ENCODE results near the gene ZNF600. TPM values are rescaled to one million over a fixed set of nuclear protein-coding genes. Genes with fewer than 3 reads are reported as not detected.
"Not testable (repeated sequence)": the region's sequence is repeated elsewhere in the genome, so short reads cannot be mapped to it uniquely, and the experiment has no call there.

ZNF600 gene
- total RNA-seq, 2 experiments from 2014 or later: 44.3 to 47.3 TPM

DNA sequence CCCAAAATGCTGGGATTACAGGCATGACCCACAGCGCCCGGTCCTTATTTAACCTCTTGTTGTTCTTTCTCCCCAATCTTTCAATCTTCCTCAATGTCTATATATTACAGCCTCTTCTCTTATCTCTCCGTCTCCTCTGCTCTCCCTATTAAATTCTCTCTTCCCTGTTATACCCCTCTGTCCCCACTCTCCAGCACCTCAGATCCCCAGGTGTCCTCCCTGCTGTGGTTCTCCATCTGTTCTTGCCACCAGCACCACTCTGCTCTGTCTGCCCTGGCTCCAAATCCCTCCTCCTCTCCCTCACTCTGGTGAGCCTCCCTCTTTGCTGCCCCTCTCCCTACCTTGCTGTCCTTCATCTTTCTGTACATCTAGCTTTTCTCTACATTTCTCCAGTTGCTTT lies 1.1 kb downstream of the ZNF600 start:
- H3K9me3 Mint-ChIP-seq: peaks cover 18% of the 10 kb centered on the region
- ATAC-seq (ENCODE audit: low read depth) (no peak), DNase-seq (no peak)
- peaks cover 45% of the 10 kb centered on the region for H3K36me3 Mint-ChIP-seq
- no peak overlapping the region for H3K27ac Mint-ChIP-seq
- peak overlapping the region; percentile 89 for H3K4me3 Mint-ChIP-seq
- H3K27me3 Mint-ChIP-seq: no peaks in the 10 kb centered on the region
- H3K4me1 Mint-ChIP-seq: peaks cover 22% of the 10 kb centered on the region
- POLR2A ChIA-PET: no interaction called here

DNA sequence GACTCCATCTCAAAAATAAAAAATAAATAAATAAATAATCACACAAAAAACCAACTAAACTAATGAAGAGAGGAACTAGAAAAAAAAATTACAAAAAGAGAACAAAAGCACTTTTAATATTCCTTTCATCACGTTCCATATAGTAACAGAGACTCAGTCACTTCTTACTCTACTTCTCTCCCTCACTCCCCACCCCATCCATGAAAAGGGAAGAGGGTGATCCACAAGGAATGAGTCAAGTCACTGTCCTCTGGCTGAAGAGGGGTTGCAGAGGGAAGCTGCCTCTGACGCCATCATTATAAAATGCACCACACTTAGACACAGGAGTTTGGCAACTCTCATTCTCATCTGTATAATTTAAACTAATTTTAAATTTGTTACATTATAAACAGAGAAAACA lies 3.7 kb downstream of the ZNF600 start:
- not testable (repeated sequence) for ATAC-seq (ENCODE audit: low read depth)
- peaks cover 34% of the 10 kb centered on the region for H3K4me1 Mint-ChIP-seq

DNA sequence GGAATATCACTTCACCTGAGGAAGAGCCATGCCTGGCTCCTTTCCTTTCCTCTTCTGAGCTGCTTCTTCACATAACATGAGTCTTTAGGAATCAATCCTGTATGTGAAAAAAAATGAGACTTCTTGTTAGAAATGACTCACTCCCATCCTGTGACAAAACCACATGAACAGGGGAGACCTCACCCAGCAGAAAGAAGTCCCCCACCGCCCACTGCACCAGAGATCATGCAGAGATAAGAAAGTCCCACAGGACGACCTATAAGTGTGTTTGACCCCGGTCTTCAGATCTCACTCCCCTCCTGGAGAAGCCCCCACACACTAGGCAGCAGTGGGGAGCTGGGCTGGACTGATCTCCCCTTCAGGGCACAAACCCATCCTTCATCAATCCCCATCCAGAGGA lies 7.8 kb downstream of the ZNF600 start:
- H3K4me1 Mint-ChIP-seq: peaks cover 13% of the 10 kb centered on the region
- POLR2A ChIA-PET: no interaction called here
- H3K4me3 Mint-ChIP-seq: no peak overlapping the region
- H3K36me3 Mint-ChIP-seq: peaks cover 84% of the 10 kb centered on the region
- DNase-seq (peak; percentile 36), ATAC-seq (ENCODE audit: low read depth) (peak; percentile 67)
- peak overlapping the region; percentile 67 for H3K27ac Mint-ChIP-seq
- H3K27me3 Mint-ChIP-seq: no peaks in the 10 kb centered on the region
- H3K9me3 Mint-ChIP-seq: peaks cover 23% of the 10 kb centered on the region

More for the DNA sequence above, 3.7 kb downstream of the ZNF600 start:
- Mint-ChIP-seq H3K36me3 (peaks cover 67% of the 10 kb centered on the region), H3K9me3 (peaks cover 19% of the 10 kb centered on the region)
- DNase-seq, H3K27me3 Mint-ChIP-seq, H3K27ac Mint-ChIP-seq, H3K4me3 Mint-ChIP-seq, POLR2A ChIA-PET: not testable (repeated sequence)

DNA sequence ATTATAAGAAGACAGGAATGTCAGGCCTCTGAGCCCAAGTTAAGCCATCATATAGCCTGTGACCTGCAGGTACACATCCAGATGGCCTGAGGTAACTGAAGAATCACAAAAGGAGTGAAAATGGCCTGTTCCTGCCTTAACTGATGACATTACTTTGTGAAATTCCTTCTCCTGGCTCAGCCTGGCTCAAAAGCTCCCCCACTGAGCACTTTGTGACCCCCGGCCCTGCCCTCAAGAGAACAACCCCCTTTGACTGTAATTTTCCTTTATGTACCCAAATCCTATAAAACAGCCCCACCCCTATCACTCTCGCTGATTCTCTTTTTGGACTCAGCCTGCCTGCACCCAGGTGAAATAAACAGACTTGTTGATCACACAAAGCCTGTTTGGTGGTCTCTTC lies 30.1 kb downstream of the ZNF600 start:
- H3K27ac Mint-ChIP-seq; H3K27me3 Mint-ChIP-seq; DNase-seq; H3K4me1 Mint-ChIP-seq; H3K4me3 Mint-ChIP-seq; POLR2A ChIA-PET; ATAC-seq (ENCODE audit: low read depth): not testable (repeated sequence)
- Mint-ChIP-seq H3K9me3 (peaks cover 21% of the 10 kb centered on the region), H3K36me3 (peaks cover 12% of the 10 kb centered on the region)

DNA sequence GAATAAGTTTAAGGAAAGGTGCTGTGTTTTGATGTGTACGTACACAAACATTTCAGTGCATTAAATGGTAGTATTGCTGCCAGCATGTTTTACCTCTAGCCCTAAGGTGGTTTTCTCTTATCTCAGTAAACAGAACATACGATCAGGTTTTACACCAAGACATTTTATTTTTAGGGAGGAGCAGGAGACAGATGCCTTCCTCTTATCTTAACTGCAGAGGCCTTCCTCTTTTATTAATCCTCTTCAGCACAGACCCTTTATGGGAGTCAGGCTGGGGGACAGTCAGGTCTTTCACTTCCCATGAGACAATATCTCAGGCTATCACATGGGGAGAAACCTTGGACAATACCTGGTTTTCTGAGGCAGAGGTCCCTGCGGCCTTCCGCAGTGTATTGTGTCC lies 36.8 kb downstream of the ZNF600 start:
- ATAC-seq (ENCODE audit: low read depth): no peak
- H3K27me3 Mint-ChIP-seq: no peaks in the 10 kb centered on the region
- no peaks in the 10 kb centered on the region for H3K4me1 Mint-ChIP-seq

DNA sequence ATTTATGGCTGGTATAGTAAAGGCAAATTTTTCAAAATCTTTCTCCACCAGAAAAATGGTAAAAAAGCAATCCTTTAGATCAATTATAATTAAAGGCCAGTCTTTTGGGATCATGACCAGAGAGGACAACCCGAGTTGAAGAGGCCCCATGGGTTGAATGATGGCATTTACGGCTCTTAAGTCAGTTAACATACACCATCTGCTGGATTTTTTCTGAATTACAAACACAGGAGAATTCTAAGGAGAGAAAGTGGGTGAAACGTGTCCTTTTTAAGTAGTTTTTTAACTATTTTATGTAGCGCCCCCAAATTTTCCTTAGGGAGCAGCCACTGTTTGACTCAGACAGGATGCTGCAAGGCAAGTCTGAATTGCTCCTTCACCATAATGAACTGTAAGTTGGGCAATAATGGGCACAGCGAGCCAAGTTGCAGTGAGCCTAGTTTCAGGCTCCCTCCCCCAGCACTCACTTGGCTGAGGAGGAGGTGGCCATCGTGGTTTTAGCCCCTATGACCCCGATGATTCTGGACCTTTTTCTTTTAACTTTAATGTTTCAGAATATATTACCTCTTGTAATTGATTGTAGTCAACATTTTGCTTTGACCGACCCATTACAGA lies 38.1 kb downstream of the ZNF600 start:
- Mint-ChIP-seq H3K9me3 (peaks cover 16% of the 10 kb centered on the region), H3K27ac (no peak overlapping the region), H3K27me3 (no peaks in the 10 kb centered on the region), H3K4me3 (no peak overlapping the region), H3K36me3 (no peaks in the 10 kb centered on the region), H3K4me1 (no peaks in the 10 kb centered on the region)
- DNase-seq (no peak), ATAC-seq (ENCODE audit: low read depth) (no peak)
- POLR2A ChIA-PET: no interaction called here

More for the DNA sequence above, 36.8 kb downstream of the ZNF600 start:
- Mint-ChIP-seq H3K36me3 (no peaks in the 10 kb centered on the region), H3K4me3 (no peak overlapping the region), H3K9me3 (peaks cover 11% of the 10 kb centered on the region), H3K27ac (no peak overlapping the region)
- DNase-seq: no peak
- POLR2A ChIA-PET: no interaction called here

DNA sequence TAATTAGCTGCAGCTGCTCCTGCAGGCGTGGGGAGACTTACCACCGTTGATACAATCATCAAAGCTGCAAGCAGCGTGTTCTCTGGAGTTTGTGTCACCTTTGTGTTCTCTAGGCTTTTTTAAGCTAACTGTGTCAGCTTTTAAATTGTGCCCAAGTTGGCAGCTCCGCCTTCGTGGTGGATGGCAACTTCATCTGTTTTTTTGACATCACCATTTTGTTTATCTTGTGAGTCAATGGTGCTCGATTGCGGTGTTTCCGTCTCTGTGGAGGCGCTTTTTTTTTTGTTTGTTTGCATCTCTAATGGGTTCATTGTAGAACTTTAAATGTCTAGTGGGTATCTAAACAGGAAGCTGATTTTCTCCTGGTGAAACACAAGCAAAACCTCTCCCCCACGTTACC lies 40.7 kb downstream of the ZNF600 start:
- ATAC-seq (ENCODE audit: low read depth); POLR2A ChIA-PET; DNase-seq; H3K27me3 Mint-ChIP-seq; H3K36me3 Mint-ChIP-seq; H3K4me3 Mint-ChIP-seq; H3K27ac Mint-ChIP-seq: not testable (repeated sequence)
- H3K4me1 Mint-ChIP-seq: peaks cover 14% of the 10 kb centered on the region
- peaks cover 20% of the 10 kb centered on the region for H3K9me3 Mint-ChIP-seq

DNA sequence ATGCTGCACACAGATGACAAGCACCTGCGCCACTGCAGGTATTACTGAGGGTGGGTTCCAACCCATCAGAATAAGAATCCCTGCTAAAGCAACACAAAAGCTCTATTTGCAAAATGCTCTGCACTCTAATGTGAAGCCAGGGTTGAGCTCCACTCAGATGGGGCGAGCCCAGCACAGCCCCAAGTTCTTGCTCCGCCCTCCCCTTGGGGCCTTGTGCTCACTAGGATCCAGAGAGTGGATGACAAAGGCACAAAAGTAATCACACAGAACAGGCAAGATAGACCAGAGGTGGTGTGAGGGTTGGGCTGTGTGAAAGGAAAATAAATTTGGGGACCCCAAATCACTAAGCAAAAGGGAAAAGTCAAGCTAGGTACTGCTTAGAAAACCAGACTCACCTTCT lies 43.5 kb downstream of the ZNF600 start:
- POLR2A ChIA-PET: no interaction called here
- Mint-ChIP-seq H3K4me3 (no peak overlapping the region), H3K4me1 (peaks cover 14% of the 10 kb centered on the region), H3K9me3 (peaks cover 29% of the 10 kb centered on the region), H3K27ac (no peak overlapping the region), H3K36me3 (peaks cover 3% of the 10 kb centered on the region), H3K27me3 (no peaks in the 10 kb centered on the region)
- DNase-seq: no peak
- ATAC-seq (ENCODE audit: low read depth): no peak

DNA sequence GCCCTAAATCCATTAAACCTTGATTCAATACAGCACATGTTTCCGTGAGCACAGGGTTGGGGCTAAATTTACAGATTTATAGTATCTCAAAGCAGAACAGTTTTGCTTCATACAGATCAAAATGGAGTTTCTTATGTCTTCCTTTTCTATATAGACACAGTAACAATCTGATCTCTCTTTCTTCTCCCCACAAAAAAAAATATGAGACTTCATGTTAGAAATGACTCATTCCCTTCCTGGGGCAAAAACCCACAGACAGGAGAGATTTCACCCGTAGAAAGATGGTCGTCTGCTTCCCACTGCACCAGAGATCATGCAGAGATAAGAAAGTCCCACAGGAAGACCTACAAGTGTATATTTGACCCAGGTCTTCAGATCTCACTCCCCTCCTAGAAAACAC lies 44.1 kb downstream of the ZNF600 start:
- DNase-seq (no peak), ATAC-seq (ENCODE audit: low read depth) (no peak)
- Mint-ChIP-seq H3K27ac (peak overlapping the region; percentile 30), H3K27me3 (no peaks in the 10 kb centered on the region), H3K36me3 (peaks cover 3% of the 10 kb centered on the region), H3K4me3 (peak overlapping the region; percentile 44), H3K4me1 (peaks cover 14% of the 10 kb centered on the region), H3K9me3 (peaks cover 29% of the 10 kb centered on the region)
- POLR2A ChIA-PET: no interaction called here

DNA sequence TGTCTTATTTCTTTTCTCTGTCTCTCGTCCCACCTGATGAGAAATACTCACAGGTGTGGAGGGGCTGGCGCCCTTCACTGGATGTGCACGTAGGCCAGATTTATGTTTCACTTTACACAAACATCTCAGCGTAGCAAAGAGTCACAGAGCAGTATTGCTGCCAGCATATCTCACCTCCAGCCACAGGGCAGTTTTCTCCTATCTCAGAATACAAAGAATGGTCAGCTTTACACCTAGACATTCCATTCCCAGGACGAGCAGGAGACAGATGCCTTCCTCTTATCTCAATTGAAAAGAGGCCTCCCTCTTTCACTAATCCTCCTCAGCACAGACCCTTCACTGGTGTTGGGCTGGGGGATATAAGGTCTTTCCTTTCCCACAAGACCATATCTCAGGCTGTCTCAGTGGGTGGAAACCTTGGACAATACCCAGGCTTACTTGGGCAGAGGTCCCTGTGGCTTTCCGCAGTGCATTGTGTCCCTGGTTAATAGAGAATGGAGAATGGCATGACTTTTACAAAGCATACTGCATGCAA lies 44.6 kb downstream of the ZNF600 start:
- POLR2A ChIA-PET: no interaction called here
- ATAC-seq (ENCODE audit: low read depth) (no peak), DNase-seq (no peak)
- peaks cover 29% of the 10 kb centered on the region for H3K9me3 Mint-ChIP-seq
- peak overlapping the region; percentile 30 for H3K27ac Mint-ChIP-seq
- H3K27me3 Mint-ChIP-seq: peaks cover 2% of the 10 kb centered on the region
- H3K36me3 Mint-ChIP-seq: peaks cover 3% of the 10 kb centered on the region
- peak overlapping the region; percentile 44 for H3K4me3 Mint-ChIP-seq
- H3K4me1 Mint-ChIP-seq: peaks cover 14% of the 10 kb centered on the region

DNA sequence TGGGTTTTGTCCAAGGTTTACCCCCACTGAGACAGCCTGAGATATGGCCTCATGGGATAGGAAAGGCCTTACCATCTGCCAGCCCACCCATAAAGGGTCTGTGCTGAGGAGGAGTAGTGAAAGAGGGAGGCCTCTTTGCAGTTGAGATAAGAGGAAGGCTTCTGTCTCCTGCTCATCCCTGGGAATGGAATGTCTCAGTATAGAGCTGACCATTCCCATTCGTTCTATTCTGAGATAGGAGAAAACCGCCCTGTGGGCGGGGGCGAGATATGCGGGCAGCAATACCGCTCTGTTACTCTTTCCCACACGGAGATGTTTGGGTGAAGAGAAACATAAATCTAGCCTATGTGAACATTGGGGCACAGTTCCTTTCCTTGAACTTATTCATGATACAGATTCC lies 45.2 kb downstream of the ZNF600 start:
- DNase-seq; H3K36me3 Mint-ChIP-seq; H3K27me3 Mint-ChIP-seq; H3K4me3 Mint-ChIP-seq; POLR2A ChIA-PET; H3K27ac Mint-ChIP-seq; ATAC-seq (ENCODE audit: low read depth): not testable (repeated sequence)
- Mint-ChIP-seq H3K9me3 (peaks cover 29% of the 10 kb centered on the region), H3K4me1 (peaks cover 14% of the 10 kb centered on the region)

DNA sequence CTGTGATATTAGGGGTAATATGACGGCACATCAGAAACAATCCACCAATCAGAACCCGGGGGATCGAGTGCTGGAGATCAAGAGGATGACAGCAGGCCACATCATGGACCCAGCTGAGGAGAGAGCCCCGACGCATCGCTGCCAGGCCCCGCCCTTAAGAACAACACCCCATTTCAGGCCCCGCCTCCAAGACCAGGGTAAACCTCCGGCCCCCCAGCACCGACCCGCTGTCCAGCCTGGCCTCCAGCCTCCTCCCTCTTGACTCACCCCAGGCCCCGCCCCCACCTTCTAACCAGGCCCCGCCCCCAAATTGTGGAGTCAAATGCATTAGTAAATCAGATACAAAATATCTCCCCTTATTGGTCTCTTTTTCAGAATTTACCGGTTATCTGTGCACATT lies 47.0 kb downstream of the ZNF600 start:
- H3K27me3 Mint-ChIP-seq: peaks cover 2% of the 10 kb centered on the region
- H3K36me3 Mint-ChIP-seq: peaks cover 3% of the 10 kb centered on the region
- H3K27ac Mint-ChIP-seq: no peak overlapping the region
- no peak for DNase-seq
- peaks cover 20% of the 10 kb centered on the region for H3K4me1 Mint-ChIP-seq
- peaks cover 25% of the 10 kb centered on the region for H3K9me3 Mint-ChIP-seq
- no peak for ATAC-seq (ENCODE audit: low read depth)
- no peak overlapping the region for H3K4me3 Mint-ChIP-seq
- POLR2A ChIA-PET: no interaction called here

DNA sequence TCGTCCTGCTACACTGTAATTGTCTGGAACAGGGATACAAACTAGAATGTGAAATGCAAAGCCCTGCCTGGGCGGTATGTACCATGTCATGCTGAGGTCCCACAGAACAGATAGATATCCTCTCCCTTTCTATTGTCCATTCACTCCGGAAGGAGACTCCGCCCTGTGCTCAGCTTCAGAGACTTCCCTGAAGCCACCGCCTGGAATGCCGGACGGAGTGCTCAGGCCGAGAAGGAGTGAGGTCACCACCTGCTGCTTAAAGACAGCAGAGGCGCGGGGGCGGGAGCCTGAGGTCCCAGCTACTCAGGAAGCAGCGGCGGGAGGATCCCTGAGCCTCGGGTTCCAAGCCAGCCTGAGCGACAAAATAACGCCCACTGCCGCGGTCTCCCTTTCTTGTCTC lies 50.9 kb downstream of the ZNF600 start:
- H3K27ac Mint-ChIP-seq: peak overlapping the region; percentile 91
- peaks cover 23% of the 10 kb centered on the region for H3K36me3 Mint-ChIP-seq

DNA sequence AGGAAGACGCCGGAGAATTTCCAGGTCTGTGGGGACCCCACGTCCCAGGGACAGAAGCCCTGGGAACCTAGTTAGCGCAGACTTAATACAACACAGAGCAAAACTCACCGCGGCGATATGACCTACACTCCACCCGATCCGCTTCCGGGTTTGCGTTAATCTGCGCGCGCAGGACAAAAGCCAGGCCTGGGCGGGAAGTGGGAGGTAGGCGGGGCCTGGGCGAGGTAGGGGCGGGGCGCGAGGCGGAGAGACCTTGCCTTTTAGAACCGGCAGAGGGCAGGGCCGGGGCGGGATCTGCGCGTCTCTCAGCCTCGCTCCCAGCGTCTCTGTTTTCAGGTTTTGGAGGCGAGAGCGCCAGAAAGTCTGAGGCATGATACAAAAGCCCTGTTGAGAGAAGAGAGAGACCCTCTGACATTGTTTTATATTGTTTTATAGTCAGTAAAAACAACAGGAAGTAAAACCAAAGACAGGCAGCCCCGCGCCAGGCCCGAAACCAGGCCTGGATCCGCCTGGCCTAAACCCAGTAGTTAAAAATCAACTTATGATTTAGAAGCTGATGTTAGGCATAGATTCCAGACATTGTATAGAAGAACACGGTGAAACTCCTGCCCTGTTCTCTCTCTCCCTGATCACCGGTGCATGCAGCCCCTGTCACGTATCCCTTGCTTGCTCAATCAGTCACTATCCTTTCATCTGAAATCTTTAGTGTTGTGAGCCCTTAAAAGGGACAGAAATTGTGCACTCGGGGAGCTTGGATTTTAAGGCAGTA lies 51.5 kb downstream of the ZNF600 start, which contains the start of gene ZNF611:
Gene ZNF611, minus strand, starts transcription at position 152 of the 769 bp plus-strand sequence. CDS start 19,150 bp downstream, outside the sequence.
- peak; percentile 97 for ATAC-seq (ENCODE audit: low read depth)

More for the DNA sequence above, 50.9 kb downstream of the ZNF600 start:
- ATAC-seq (ENCODE audit: low read depth): no peak
- H3K9me3 Mint-ChIP-seq: peaks cover 14% of the 10 kb centered on the region
- peak overlapping the region; percentile 90 for H3K4me3 Mint-ChIP-seq
- peaks cover 2% of the 10 kb centered on the region for H3K27me3 Mint-ChIP-seq
- POLR2A ChIA-PET: interaction anchor here (0.6 kb wide), 1 partner anchor 94 kb away, joined by 7 read pairs; no protein-coding TSS in a partner anchor
- peaks cover 20% of the 10 kb centered on the region for H3K4me1 Mint-ChIP-seq
- DNase-seq: peak; percentile 31

More for the DNA sequence above, 51.5 kb downstream of the ZNF600 start, which contains the start of gene ZNF611:
- H3K4me3 Mint-ChIP-seq: peak within 1 kb of the TSS; percentile 90
- H3K36me3 Mint-ChIP-seq: peaks cover 22% of the 10 kb centered on the region
- peaks cover 2% of the 10 kb centered on the region for H3K27me3 Mint-ChIP-seq
- peaks cover 8% of the 10 kb centered on the region for H3K9me3 Mint-ChIP-seq
- peak; percentile 99 for DNase-seq
- H3K27ac Mint-ChIP-seq: peak within 1 kb of the TSS; percentile 91
- POLR2A ChIA-PET: interaction anchor here (0.6 kb wide), 1 partner anchor 93 kb away, joined by 7 read pairs; no protein-coding TSS in a partner anchor
- H3K4me1 Mint-ChIP-seq: peaks cover 20% of the 10 kb centered on the region
